H1 (cell line): ENCODE data around the gene TMEM45A.

ENCODE experiments used
- ASH2L ChIP-seq: fragments of 200-600, 300-600 bp; sonication (generic); IDR thresholded peaks from one replicate; pipeline ENCODE4 v1.7.1; 2017; ENCODE audit warnings: low read length
- BRCA1 ChIP-seq: IDR thresholded peaks from 2 replicates; pipeline ENCODE4 v1.6.1; 2012; ENCODE audit warnings: low read depth, low read length, improper control_type of control experiment
- CEBPB ChIP-seq: IDR thresholded peaks from 2 replicates; pipeline ENCODE4 v1.6.1; 2012; ENCODE audit warnings: low read depth, low read length
- EZH2 ChIP-seq: fragments of 200-600 bp; sonication (generic); IDR thresholded peaks from 2 replicates; pipeline ENCODE4 v1.7.1; 2012; ENCODE audit warnings: low read depth, mild to moderate bottlenecking, moderate library complexity, low read length, inconsistent platforms; ENCODE audit not compliant: severe bottlenecking
- FOSL1 ChIP-seq: IDR thresholded peaks from 2 replicates; pipeline ENCODE4 v1.6.1; 2011; ENCODE audit warnings: mild to moderate bottlenecking, low read depth, low read length, moderate library complexity; ENCODE audit not compliant: insufficient read depth
- GABPA ChIP-seq: IDR thresholded peaks from 2 replicates; pipeline ENCODE4 v1.6.1; 2011; ENCODE audit warnings: mild to moderate bottlenecking, low read length, moderate library complexity, borderline replicate concordance; ENCODE audit not compliant: insufficient read depth
- JUND ChIP-seq: IDR thresholded peaks from 2 replicates; pipeline ENCODE4 v1.6.1; 2011; ENCODE audit warnings: mild to moderate bottlenecking, improper control_type of control experiment, low read length
- SP1 ChIP-seq: IDR thresholded peaks from 2 replicates; pipeline ENCODE4 v1.6.1; 2011; ENCODE audit warnings: low read depth, low read length
- YY1 ChIP-seq: IDR thresholded peaks from 2 replicates; pipeline ENCODE4 v1.6.1; 2011; ENCODE audit warnings: low read depth, mild to moderate bottlenecking, low read length
- TF ChIP-seq, protein P1 (sequence below), 3 experiments: IDR thresholded peaks; 1 replicate in 2 of 3; 2 replicates in 1 of 3; pipeline versions ENCODE4 v1.5.1 to v1.6.1; 2011; ENCODE audit warnings: low read length in 3 of 3, mild to moderate bottlenecking in 3 of 3, inconsistent platforms in 2 of 3, low read depth in 1 of 3, moderate library complexity in 1 of 3; ENCODE audit not compliant: insufficient read depth in 1 of 3; ENCODE audit errors: control extremely low read depth in 1 of 3

DNA sequence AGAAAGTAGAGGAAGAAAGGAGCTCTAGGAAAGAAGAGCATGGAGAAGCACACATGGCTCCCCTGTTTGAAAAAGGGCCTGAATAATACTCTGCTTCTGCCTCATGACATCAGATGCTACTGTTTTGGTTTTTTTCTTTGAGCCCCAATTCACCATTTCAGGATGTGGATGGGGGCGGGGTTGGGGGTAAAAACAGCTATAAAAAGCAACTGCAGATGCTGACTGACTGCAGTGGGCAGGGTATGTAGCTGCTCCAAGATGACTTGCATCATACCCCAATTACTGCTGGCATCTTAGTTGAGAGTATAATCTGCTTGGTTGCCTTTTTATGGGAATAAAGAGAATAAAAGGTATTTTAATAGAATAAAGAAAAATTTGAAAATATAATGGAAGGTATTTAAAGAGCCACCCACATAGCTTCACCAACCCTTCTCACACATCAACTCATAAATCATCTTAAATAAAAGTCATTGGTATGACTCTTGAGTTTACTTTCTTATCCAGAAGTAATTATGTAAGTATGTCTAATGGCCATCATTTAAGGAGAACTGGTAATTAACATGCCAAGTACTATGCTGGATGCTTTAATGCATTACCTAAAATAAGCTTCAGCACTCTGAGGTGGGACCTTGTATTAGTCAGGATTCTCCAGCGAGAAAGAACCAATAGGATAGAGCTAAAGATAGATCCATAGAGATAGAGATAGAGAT is 36.4 kb upstream of the TMEM45A start:
- no peak for TF ChIP-seq EZH2
- no peak for TF ChIP-seq FOSL1
- TF ChIP-seq GABPA: no peak
- no peak for TF ChIP-seq ASH2L
- TF ChIP-seq YY1: no peak
- TF ChIP-seq, protein P1, sequence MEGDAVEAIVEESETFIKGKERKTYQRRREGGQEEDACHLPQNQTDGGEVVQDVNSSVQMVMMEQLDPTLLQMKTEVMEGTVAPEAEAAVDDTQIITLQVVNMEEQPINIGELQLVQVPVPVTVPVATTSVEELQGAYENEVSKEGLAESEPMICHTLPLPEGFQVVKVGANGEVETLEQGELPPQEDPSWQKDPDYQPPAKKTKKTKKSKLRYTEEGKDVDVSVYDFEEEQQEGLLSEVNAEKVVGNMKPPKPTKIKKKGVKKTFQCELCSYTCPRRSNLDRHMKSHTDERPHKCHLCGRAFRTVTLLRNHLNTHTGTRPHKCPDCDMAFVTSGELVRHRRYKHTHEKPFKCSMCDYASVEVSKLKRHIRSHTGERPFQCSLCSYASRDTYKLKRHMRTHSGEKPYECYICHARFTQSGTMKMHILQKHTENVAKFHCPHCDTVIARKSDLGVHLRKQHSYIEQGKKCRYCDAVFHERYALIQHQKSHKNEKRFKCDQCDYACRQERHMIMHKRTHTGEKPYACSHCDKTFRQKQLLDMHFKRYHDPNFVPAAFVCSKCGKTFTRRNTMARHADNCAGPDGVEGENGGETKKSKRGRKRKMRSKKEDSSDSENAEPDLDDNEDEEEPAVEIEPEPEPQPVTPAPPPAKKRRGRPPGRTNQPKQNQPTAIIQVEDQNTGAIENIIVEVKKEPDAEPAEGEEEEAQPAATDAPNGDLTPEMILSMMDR (IDR thresholded peaks at IDR 0.05; ENCODE audit: control extremely low read depth in 1 of 3, insufficient read depth in 1 of 3, low read depth in 1 of 3, low read length in 3 of 3): no peak
- no peak for TF ChIP-seq BRCA1
- no peak for TF ChIP-seq CEBPB
- no peak for TF ChIP-seq SP1
- no peak for TF ChIP-seq JUND
